AG09319 (cell line): ENCODE measurements around the gene CD248.

Experiments used
- DNase-seq: peaks from one replicate; pipeline ENCODE4 v3.0.0-alpha.2; 2010; ENCODE audit warnings: low read depth; ENCODE audit errors: extremely low read depth
- CTCF ChIP-seq: IDR thresholded peaks from 2 replicates; pipeline ENCODE4 v1.5.1; 2011; ENCODE audit warnings: low read depth, mild to moderate bottlenecking, inconsistent platforms, low read length, moderate library complexity

The CD248 gene

GRCh38 chr11:66316849-66317251 is at the start of gene CD248:
Gene CD248 (minus strand): TSS chr11:66317044. CDS start chr11:66317027, 17 bp downstream.
- no peak for TF ChIP-seq CTCF
- peak; percentile 72 for DNase-seq

GRCh38 chr11:66365711-66366619 is 49.1 kb upstream of the CD248 start:
- no peak for DNase-seq
- TF ChIP-seq CTCF: no peak

- DNase-seq: no peak
- TF ChIP-seq CTCF: no peak
Observed at GRCh38 chr11:66365166-66365565, 48.3 kb upstream of the CD248 start.

GRCh38 chr11:66363805-66364535 is 47.1 kb upstream of the CD248 start:
- no peak for DNase-seq
- peak; percentile 57 for TF ChIP-seq CTCF

- no peak for DNase-seq
- TF ChIP-seq CTCF: no peak
Observed at GRCh38 chr11:66363187-66363601, 46.4 kb upstream of the CD248 start.

GRCh38 chr11:66362481-66363147 is 45.8 kb upstream of the CD248 start:
- TF ChIP-seq CTCF: no peak
- no peak for DNase-seq
